ENCODE data around the gene ATG7. TPM values are rescaled to one million over a fixed set of nuclear protein-coding genes. Genes with fewer than 3 reads are reported as not detected.

ATG7 gene
- total and polyA plus RNA-seq, 10 of the 15 experiments (the other 5 are each of a cell fraction or from before 2014, with no cell fraction given), result 13.5 to 49.5 (median 26.4) TPM

GRCh38 chr3:11364181-11364580 lies 92.0 kb downstream of the ATG7 start (continued):
- TF ChIP-seq SMAD1 (IDR thresholded peaks at IDR 0.05; ENCODE audit: low read depth, partially characterized antibody) (no peak), SRF (IDR thresholded peaks at IDR 0.05; ENCODE audit: low read depth in 2 of 2, low read length in 2 of 2) (no peak)

DNA sequence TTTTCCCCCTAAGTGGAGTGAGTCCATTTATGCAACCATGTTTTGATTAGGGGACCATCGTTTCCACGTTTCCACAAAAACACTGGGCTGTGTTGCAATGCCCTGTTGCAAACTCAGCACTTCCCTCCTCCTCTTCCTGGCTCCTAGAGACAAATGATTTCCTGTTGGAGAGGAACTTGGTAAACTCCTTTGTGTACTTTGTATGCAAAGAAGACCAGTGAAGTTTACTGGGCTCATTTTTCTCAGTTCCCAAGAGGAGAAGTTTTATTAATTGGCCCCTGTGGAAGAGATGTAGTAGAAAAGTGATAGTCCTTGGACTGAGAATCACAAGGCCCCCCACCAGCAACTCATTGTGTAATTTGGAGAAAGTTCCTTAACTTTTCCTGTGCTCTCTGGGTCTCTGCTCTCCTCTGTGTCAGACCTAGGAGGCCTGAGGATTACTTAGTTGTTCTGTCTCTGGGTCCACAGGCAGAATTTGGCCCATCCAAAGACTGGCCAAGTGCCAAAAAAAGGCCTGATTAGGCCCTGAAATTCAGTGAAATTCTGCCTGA lies 95.0 kb downstream of the ATG7 start:
- H3K36me3 ChIP-seq (ENCODE audit: control insufficient read depth in 2 of 2, insufficient read depth in 2 of 2, low read length in 1 of 2), result peaks cover 2 to 19% of the 10 kb centered on the region in 2 experiments; a peak in 3 of 4 replicates
- ChIA-PET SMC1A (ENCODE audit: uncharacterized antibody, unreplicated experiment) (no interaction called here), POLR2A (no interaction called here), RAD21 (ENCODE audit: unreplicated experiment) (no interaction called here), CTCF (no interaction called here)
- no peak overlapping the region for H3K27ac ChIP-seq (ENCODE audit: control insufficient read depth, insufficient read depth)
- 40% methylated on average over 2 of the region's 2 CpGs for WGBS (ENCODE audit: insufficient coverage, insufficient replicate concordance, low lambda C conversion rate, missing lambda C conversion rate)
- no peaks in the 10 kb centered on the region for H3K79me2 ChIP-seq (ENCODE audit: control insufficient read depth, insufficient read depth, low read length)
- BruUV-seq (replicated peaks), result no TSS peak
- no peak for FAIRE-seq
- H3K4me2 ChIP-seq (ENCODE audit: control insufficient read depth, insufficient read depth), result no peak overlapping the region
- H3K4me3 ChIP-seq, result no peak overlapping the region
- H4K20me1 ChIP-seq (ENCODE audit: control insufficient read depth, insufficient read depth), result no peaks in the 10 kb centered on the region
- in situ Hi-C loops (cut with MboI) (no loop called here), intact Hi-C loops (cut with micrococcal nuclease; ENCODE audit: unreplicated experiment) (no loop called here)
- H3K9ac ChIP-seq (ENCODE audit: control insufficient read depth, insufficient read depth, low read length), result no peak overlapping the region
- H3K27me3 ChIP-seq (replicated peaks in 1 of 2; ENCODE audit: control insufficient read depth in 2 of 2, insufficient read depth in 2 of 2, low read length in 1 of 2), result no peaks in the 10 kb centered on the region
- no peaks in the 10 kb centered on the region for H3K9me3 ChIP-seq (replicated peaks; ENCODE audit: control insufficient read depth, insufficient read depth, low read length)
- no peak overlapping the region for H2AFZ ChIP-seq (ENCODE audit: control insufficient read depth, low read depth, low read length)
- no peak for ATAC-seq
- DNase-seq (ENCODE audit: low read depth, low spot score), result no peak
- no peaks in the 10 kb centered on the region for H3K4me1 ChIP-seq (ENCODE audit: control insufficient read depth, insufficient read depth, low read length)
- TF ChIP-seq CBX3 (IDR thresholded peaks at IDR 0.05; ENCODE audit: borderline replicate concordance, low read depth), result no peak
- no peak for TF ChIP-seq USF2 (IDR thresholded peaks at IDR 0.05; ENCODE audit: borderline replicate concordance, low read depth, low read length)
- no peak for TF ChIP-seq CHD2 (IDR thresholded peaks at IDR 0.05; ENCODE audit: borderline replicate concordance, low read depth, low read length)
- no peak for TF ChIP-seq NBN (IDR thresholded peaks at IDR 0.05)
- no peak for TF ChIP-seq CREM (IDR thresholded peaks at IDR 0.05; ENCODE audit: low read depth)
- TF ChIP-seq PAX5 (IDR thresholded peaks at IDR 0.05; ENCODE audit: borderline replicate concordance, low read depth, low read length), result no peak
- no peak for TF ChIP-seq CREB1 (IDR thresholded peaks at IDR 0.05; ENCODE audit: low read depth)
- TF ChIP-seq, protein P1, sequence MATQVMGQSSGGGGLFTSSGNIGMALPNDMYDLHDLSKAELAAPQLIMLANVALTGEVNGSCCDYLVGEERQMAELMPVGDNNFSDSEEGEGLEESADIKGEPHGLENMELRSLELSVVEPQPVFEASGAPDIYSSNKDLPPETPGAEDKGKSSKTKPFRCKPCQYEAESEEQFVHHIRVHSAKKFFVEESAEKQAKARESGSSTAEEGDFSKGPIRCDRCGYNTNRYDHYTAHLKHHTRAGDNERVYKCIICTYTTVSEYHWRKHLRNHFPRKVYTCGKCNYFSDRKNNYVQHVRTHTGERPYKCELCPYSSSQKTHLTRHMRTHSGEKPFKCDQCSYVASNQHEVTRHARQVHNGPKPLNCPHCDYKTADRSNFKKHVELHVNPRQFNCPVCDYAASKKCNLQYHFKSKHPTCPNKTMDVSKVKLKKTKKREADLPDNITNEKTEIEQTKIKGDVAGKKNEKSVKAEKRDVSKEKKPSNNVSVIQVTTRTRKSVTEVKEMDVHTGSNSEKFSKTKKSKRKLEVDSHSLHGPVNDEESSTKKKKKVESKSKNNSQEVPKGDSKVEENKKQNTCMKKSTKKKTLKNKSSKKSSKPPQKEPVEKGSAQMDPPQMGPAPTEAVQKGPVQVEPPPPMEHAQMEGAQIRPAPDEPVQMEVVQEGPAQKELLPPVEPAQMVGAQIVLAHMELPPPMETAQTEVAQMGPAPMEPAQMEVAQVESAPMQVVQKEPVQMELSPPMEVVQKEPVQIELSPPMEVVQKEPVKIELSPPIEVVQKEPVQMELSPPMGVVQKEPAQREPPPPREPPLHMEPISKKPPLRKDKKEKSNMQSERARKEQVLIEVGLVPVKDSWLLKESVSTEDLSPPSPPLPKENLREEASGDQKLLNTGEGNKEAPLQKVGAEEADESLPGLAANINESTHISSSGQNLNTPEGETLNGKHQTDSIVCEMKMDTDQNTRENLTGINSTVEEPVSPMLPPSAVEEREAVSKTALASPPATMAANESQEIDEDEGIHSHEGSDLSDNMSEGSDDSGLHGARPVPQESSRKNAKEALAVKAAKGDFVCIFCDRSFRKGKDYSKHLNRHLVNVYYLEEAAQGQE (IDR thresholded peaks at IDR 0.05; ENCODE audit: low read depth, low read length), result no peak
- TF ChIP-seq MYC (IDR thresholded peaks at IDR 0.05; ENCODE audit: insufficient read depth, insufficient read length, insufficient replicate concordance, low read length, severe bottlenecking), result no peak
- TF ChIP-seq TCF7 (IDR thresholded peaks at IDR 0.05; ENCODE audit: borderline replicate concordance), result no peak
- no peak for TF ChIP-seq ZNF274 (IDR thresholded peaks at IDR 0.05; ENCODE audit: insufficient read depth, insufficient read length)
- no peak for TF ChIP-seq SMAD1 (IDR thresholded peaks at IDR 0.05; ENCODE audit: low read depth, partially characterized antibody)
- TF ChIP-seq, protein P2, sequence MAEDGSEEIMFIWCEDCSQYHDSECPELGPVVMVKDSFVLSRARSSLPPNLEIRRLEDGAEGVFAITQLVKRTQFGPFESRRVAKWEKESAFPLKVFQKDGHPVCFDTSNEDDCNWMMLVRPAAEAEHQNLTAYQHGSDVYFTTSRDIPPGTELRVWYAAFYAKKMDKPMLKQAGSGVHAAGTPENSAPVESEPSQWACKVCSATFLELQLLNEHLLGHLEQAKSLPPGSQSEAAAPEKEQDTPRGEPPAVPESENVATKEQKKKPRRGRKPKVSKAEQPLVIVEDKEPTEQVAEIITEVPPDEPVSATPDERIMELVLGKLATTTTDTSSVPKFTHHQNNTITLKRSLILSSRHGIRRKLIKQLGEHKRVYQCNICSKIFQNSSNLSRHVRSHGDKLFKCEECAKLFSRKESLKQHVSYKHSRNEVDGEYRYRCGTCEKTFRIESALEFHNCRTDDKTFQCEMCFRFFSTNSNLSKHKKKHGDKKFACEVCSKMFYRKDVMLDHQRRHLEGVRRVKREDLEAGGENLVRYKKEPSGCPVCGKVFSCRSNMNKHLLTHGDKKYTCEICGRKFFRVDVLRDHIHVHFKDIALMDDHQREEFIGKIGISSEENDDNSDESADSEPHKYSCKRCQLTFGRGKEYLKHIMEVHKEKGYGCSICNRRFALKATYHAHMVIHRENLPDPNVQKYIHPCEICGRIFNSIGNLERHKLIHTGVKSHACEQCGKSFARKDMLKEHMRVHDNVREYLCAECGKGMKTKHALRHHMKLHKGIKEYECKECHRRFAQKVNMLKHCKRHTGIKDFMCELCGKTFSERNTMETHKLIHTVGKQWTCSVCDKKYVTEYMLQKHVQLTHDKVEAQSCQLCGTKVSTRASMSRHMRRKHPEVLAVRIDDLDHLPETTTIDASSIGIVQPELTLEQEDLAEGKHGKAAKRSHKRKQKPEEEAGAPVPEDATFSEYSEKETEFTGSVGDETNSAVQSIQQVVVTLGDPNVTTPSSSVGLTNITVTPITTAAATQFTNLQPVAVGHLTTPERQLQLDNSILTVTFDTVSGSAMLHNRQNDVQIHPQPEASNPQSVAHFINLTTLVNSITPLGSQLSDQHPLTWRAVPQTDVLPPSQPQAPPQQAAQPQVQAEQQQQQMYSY (CRISPR knock-in tag; IDR thresholded peaks at IDR 0.05), result no peak
- TF ChIP-seq POLR2A (IDR thresholded peaks at IDR 0.05; ENCODE audit: low read depth, low read length), result no peak
- no peak for TF ChIP-seq POLR2AphosphoS2 (IDR thresholded peaks at IDR 0.05; ENCODE audit: low read depth, low read length)
